OCI-M1 (cell line): ENCODE measurements around the gene ELK1.
A peak's percentile ranks its signal among the peaks of the same experiment; 100 is the strongest.
"Not testable (repeated sequence)": the region's sequence is repeated elsewhere in the genome, so short reads cannot be mapped to it uniquely, and the experiment has no call there.

Experiments used
- DNase-seq: peaks from one replicate; lab custom pipeline; 2025; lab: John Stamatoyannopoulos, UW

ELK1 gene

DNA sequence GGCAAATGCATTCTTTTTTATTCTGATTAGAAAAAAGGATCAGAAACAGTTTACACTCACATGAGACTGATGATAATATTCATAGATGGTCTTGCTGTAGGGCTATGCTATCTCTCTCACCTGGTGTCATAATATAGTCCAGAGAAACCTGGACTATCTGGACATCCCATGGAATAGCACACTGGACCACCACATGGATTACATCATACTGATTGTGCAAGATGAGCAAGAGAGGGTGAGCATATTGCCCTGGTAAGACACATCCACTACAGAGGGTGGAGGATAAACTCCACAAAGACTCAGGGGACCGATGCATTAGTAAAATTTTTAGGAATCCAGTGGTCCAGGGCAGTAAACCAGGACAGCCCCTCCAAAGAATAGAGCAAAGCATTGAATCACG, 38.9 kb downstream of the ELK1 start:
- no peak for DNase-seq

DNA sequence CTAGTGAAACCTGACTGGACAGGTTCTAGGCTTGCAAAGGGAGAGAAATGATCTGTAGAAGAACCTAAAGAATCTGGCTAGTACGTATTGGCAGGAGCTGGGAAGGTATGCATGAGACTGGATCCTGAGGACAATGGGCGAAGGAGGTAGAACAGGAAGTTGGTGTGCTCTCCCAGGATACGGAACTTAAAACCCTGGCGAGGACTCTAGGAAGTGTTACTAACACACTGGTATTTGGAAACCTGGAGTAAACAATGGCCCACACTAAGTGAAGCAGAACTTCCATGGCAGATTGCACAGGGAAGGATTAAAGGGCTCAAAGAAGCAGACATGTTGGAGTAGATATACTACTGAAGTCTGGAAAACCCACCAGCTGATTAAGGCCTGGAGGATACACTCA, 39.9 kb downstream of the ELK1 start:
- no peak for DNase-seq

DNA sequence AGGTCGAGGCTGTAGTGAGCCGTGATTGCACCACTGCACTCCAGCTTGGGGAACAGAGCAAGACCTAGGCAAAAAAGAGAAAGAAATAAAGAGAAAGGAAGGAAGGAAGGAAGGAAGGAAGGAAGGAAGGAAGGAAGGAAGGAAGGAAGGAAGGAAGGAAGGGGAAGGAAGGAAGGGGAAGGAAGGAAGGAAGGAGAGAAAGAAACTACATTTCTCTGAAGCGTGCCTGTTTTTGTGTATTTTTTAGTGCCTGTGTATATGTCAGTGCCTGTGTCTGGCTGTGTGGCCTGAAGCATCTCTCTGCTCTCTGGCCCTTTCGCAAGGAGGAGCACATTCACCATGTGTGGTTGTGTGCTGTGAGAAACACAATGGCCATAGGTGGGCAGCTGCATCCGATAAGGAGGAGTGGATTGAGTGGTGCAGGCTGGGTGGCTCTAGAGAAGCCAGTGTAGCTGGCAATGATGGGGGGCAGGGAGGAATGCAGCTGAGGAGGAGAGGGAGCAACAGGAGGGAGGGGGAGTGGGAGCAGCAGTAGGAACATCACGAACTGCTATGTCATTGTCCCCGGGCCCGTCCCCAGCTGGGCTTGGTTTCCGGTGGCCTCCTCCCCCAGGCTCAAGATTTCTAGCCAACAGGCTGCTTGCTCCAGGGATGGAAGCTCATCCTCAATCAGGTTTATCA, 42.1 kb downstream of the ELK1 start:
- peak; percentile 36 for DNase-seq

- no peak for DNase-seq
Observed at GRCh38 chrX:47607091-47607490, 43.3 kb downstream of the ELK1 start.

DNA sequence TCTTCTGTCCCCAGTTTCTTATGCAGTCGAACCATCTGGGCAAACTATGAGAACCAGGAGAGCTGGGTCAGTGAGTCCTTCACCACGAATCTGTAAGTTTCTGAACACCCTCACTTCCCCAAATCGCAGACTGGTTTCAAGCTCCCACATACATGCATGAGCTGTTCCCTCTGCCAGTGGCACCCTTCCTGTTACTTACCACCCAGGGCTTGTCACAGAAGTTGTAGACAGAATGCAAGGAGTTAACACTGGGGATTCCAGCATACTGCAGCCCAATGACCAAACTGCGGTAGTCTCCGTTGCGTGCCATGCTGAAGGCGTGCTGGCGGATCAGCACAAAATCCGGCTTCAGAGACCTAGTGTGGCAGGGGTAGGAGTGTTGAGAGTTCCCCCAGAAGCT, 45.3 kb downstream of the ELK1 start:
- DNase-seq, result no peak

DNA sequence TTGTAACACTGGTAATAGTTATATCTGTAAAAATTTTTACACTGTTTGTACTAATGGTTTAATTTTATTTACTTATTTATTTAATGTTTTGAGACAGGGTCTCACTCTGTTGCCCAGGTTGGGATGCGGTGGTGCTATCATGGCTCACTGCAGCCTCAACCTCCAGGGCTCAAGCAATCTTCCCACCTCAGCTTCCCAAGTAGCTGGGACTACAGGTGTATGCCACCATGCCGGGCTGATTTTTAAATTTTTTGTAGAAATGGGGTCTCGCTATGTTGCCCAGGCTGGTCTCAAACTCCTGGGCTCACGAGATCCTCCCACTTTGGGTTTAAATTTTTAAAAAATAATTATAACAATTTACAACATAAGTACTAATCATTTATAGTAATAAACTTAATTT, 47.2 kb downstream of the ELK1 start:
- DNase-seq, result not testable (repeated sequence)

GRCh38 chrX:47597222-47597621, 53.1 kb downstream of the ELK1 start:
- DNase-seq, result no peak

- no peak for DNase-seq
Observed at GRCh38 chrX:47596256-47596655, 54.1 kb downstream of the ELK1 start.

- DNase-seq, result peak; percentile 12
Observed at GRCh38 chrX:47595716-47596251, 54.6 kb downstream of the ELK1 start.

DNA sequence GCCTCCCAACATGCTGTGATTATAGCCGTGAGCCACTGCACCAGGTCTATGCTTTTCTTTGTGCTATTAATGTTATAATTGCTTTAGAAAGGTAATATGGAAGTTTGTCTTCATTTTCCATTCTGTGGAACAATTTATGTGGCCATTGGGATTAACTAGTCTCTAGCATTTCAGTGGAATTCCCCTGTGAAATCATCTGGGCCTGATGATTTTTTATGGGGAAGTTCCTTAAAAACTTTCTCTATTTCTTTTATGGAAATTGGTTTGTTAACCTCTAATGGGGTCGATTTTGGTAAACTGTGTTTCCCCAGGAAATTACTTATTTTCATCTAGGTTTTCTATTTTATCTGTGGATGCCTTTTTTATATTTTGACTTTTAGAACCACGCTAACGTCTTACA, 56.8 kb downstream of the ELK1 start:
- DNase-seq, result no peak

GRCh38 chrX:47590984-47591383, 59.4 kb downstream of the ELK1 start:
- no peak for DNase-seq

- DNase-seq, result no peak
Observed at GRCh38 chrX:47587906-47588735, 62.2 kb downstream of the ELK1 start.

DNA sequence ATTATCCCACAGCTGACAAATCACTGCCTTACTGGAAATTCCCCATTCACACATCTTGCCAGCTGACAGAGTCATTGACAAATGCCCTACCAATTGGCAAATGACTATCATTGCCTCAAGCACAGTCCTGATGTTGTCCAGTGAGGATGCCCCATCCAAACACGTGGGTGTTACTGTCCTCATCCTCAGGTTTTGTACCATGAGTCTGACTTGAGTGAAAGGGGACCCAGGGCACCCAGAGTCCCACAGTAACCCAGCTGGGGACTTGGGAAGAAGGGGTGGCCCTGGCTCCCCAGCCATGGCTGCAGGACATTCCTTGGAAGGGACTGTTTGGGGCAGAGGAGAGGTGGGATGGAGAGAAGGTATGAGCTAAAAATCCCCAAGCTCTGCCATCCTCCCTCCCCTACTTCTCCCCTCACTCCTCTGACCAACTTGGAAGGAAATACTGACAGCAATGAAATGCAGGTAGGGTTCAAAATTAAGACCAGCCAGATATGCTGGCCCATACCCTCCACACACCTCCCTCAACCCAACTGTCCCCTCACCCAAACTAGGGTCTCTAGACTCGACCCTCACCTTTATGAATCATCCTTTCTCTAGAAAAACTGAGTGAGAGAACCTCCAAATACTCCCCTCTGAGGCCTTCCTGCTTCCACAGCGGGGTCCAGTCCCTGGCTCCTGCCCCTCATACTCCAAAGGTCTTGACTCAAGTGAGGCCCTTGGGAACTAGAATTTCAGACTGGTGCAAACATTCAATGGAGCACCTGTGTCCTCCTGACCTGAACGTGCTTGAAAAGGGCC, 63.1 kb downstream of the ELK1 start:
- no peak for DNase-seq

DNA sequence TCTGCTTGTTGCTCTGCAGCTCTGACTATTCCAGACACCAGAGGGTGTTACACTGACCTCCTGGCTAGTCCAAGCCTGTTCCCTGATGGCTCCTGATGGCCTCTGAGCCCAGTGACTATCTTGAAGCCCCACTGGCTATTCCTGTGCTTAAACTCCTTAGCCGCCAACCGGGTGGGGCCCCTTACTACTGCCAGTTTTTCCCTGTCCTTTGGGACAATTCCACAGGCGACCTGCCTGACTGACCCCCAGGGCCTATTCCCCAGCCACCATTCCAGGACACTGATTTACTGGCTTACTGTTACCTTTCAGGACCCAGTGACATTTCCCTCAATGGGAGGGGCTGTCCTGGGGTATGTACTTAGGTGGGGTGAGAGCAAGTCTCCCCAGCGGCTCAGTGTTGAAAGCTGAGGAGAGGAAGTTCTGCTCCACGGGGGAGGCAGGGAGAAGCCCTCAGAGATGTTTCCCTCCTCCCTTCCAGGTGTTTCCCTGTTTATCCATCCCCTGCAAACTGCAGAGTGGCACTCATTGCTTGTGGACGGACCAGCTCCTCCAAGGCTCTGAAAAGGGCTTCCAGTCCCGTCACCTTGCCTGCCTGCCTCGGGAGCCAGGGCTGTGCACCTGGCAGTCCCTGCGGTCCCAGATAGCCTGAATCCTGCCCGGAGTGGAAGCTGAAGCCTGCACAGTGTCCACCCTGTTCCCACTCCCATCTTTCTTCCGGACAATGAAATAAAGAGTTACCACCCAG, 64.1 kb downstream of the ELK1 start:
- no peak for DNase-seq
